HUDEP-2 (cell line): ENCODE data around the gene TMEM38A.
"Not testable (repeated sequence)": the region's sequence is repeated elsewhere in the genome, so short reads cannot be mapped to it uniquely, and the experiment has no call there.

Experiments used
- DNase-seq, 76 experiments: peaks; one replicate each; lab custom pipeline; 2025; ENCODE audit not compliant: unreplicated experiment in 76 of 76; lab: John Stamatoyannopoulos, UW

TMEM38A gene

DNA sequence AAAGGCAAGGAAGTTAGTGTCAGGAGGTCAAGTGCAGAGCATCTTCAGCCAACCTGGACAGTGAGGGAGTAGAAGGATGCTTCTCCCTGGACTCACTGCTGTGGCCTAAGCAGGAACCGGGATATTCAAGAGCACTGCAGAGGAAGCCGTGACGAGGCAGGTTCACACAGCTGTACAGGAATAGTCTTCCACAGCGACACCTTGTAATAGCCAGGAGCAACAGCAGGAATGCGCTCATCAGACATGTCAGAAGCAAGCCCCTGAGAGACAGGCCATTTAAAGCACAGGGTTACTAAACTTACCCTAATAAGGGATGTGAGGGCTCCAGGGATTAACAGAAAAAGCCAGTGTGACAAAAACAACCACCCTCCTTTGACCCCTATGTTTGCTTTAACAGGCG is 29.5 kb upstream of the TMEM38A start:
- no peak for DNase-seq

DNA sequence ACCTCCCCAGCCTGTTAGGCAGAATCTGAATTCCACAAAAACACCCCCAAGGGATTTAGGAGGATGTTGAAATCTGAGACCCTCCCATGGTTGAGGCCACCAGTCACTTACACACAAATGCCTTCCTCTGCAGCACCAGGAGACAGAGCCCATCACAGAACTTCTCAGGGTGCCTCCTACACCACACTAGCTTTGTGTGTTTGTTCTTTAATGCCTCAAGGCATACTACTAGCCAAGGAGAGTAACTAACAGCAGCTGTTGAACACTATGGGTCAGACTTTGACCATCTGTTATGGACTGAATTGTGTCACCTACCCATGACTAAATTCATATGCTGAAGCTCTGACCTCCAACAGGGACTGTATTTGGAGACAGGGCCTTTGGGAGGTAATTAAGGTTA is 23.4 kb upstream of the TMEM38A start:
- no peak for DNase-seq

DNA sequence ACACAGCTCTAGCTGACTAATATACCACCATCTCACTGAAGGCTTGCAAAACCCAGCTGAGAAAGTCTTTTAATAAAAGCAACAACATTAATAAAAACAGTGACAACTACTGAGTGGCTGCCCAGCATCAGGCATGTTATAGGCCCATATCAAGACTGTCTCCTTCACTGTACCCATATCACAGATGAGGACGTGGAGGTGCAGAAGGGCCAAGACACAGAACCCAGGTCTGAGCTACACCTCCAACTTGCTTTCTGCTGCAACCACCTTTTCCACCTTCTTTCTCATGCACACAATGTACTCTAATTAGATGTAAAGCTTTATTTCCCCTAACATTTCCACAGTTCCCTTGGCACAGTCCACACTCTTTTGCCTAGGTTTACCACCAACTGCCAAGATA is 22.3 kb upstream of the TMEM38A start:
- DNase-seq = no peak

DNA sequence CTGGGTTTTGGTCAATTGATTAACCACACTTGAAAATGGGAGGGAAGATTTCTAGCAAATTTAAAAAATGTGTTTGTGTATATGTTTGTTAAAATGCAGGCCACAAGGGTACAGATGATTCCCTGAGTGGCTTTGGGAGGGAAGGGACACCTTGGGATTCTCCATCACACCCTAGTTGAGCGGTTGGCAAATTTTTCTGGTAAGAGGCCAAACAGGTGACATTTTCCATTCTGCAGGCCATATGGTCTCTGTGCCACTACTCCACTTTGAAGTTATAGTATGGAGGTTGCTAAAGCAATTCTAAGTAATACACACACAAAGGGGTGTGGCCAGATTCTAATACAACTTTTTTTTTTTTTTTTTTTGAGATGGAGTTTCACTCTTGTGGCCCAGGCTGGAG is 20.0 kb upstream of the TMEM38A start:
- no peak for DNase-seq

DNA sequence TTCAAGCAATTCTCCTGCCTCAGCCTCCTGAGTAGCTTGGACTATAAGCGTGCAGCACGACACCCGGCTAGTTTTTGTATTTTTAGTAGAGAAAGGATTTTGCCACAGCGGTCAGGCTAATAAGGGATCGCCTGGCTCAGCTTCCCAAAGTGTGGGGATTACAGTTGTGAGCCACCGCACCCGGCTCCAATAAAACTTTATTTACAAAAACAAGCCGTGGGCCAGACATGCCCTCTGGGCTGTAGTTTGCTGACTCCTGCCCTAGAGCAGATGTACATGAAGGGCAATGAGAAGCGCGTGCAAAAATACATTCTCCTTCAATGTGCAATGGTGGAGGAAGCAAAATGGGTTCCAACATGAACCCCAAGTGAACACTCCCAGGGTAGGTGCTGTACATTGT is 19.2 kb upstream of the TMEM38A start:
- no peak for DNase-seq

DNA sequence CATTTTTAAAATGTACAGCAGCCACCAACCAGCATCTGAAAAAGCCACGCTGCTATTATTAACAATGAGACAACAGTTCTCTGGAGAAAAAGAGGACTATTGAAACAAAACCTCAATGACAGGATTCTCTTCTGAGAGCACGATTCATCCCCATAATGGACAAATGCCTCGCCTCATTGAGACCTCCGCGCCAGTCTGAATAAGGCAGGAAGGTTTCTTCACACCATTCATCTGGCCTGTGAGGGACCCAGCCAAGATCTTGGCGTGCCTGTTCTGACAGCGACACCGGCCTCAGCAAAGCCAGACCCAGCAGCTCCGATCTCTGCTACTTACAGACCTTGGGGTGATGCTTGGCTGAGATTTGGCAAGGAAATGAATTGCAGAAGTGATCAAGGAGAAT is 15.8 kb upstream of the TMEM38A start:
- no peak for DNase-seq

DNA sequence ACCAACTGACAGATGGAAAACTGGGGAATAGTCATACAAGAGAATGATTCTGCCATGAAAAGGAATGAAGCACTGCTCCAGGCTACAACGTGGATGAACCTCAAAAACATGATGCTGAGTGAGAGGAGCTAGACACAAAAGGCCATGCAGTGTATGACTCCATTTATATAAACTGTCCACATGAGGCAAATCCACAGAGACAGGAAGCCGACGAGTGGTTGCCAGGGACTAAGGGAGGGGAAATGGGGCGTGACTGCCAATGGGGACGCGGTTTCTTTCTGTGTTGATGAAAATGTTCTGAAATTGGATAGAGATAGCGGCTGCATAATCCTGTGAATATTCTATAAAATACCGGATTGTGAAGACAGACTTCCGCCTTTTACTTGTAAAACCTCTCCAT is 11.2 kb upstream of the TMEM38A start:
- no peak for DNase-seq

DNA sequence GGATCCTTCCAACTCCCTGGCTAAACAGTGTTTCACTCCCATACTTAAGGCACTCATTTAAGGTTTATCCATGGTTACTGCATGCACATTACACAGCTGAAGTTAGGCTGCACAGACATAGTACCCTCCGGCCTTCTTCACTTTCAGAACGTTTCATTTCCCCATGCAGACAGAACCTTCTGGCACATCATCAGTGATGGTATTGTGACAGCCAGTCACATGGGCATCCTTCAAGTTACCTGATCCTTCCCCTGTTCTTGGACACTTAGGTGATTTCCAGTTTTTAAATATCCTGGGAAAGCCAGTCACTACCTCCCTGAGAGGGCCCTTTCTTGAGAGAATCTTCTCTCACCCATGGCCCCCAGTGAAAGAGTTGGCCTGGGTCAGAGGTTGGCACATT is 10.1 kb upstream of the TMEM38A start:
- no peak for DNase-seq

DNA sequence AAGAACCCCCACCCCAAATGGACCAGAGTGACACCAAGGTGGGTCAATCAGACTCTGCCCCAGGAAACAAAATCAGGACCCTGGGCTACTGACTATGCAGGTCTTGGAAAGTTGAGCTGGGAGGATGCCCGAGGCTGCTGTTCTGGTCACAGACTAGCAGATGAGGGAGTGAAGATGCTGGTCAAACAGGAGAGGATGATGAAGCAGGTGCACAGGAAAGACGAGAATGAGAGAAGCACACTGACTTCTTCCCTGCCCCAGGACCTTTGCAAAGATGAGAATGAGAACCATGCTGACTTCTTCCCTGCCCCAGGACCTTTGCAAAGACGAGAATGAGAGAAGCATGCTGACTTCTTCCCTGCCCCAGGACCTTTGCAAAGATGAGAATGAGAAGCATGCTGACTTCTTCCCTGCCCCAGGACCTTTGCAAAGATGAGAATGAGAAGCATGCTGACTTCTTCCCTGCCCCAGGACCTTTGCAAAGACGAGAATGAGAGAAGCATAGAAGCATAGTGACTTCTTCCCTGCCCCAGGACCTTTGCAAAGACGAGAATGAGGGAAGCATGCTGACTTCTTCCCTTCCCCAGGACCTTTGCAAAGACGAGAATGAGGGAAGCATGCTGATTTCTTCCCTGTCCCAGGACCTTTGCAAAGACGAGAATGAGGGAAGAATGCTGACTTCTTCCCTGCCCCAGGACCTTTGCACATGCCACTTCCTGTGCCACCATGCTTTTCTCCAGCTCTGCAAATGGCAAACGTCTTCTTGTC is 9.3 kb upstream of the TMEM38A start:
- DNase-seq = not testable (repeated sequence)

DNA sequence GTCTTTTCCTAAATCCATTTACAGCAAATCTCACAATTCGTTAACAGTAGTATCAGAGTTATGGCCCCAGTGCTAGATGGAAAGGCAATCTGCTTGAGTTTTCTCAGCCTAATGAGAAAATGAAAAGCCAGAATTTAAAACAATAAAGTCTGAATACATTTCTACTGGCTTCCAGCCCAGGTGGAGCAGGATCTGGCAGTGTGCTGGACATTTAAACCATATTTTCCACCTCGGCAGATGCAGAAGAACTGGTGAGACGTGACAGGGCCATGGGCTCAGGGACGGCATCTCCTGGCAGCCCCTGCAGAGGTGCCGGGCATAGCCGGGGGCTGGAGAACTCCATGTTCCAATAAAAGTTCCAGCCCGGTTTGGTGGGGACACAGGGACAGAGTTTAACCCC is 8.1 kb upstream of the TMEM38A start:
- no peak for DNase-seq

DNA sequence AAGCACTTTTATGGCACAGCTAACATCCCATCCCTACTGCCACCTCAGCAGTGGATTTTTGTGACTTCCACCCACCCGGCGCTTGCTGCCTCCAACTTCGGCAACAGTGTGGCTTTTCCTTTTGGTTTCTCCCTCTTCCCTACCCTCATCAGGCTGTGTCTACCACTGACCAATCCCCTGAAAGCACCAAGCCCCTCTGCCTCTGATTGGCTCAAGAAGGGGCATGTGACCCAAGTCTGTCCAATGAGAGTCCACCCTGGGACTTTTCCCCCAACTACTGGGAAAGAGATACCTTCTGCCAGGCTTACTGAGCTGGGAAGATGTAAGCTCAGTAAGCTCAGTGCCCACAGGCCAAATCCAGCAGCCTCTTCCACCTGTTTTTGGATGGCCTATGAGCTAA is 6.8 kb upstream of the TMEM38A start:
- DNase-seq = no peak

DNA sequence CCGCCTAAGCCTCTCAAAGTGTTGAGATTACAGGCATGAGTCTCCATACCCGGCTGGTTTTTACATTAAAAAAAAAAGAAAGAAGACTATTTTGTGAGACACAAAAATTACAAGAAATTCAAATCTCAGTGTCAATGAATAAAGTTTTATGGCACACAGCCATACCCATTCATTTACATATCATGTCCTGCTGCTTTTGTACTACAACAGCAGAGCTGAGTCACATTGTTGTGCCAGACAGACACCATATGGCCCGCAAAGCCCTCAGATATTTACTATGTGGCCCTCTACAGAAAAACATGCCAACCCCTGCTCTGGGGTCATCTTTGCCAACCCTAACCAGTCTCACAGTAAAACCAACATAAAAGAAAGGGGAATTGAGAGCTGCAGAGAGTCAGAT is 6.3 kb upstream of the TMEM38A start:
- no peak for DNase-seq

DNA sequence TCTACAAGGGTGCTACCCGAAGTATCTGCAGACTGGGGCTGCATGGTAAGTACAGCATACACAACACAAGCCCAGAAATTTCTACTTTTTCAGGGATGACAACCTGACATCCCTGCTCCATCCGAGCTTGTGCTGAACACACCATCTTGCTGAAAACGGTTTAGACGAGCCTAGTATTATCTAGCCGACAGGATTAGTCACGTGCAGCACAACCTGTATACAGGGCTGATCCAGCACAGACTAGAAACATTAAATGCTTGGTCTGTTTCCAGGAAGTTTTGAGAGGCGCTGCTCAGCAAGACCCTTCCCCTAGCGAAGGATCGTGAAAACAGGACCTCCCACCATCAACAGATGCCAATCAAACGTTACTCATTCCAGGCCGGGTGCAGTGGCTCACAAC is 5.2 kb upstream of the TMEM38A start:
- no peak for DNase-seq

DNA sequence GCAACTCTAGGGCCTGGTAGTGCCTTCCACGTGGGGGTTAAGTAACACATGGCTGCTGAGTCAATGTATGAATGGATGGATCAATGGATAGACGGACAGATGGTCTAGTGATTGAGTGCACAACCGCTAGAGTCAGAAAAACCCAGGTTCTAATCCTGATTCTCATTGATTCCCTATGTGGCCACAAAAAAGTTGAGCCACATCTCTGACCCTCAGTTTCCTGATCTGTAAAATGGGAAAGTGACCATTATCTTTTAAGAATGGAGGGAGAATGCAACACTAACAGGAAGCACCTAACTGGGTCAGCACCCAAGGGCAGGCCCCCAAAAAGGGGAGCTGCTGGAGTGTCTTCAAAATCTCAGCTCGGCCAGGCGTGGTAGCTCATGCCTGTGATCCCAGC is 3.6 kb upstream of the TMEM38A start:
- no peak for DNase-seq

DNA sequence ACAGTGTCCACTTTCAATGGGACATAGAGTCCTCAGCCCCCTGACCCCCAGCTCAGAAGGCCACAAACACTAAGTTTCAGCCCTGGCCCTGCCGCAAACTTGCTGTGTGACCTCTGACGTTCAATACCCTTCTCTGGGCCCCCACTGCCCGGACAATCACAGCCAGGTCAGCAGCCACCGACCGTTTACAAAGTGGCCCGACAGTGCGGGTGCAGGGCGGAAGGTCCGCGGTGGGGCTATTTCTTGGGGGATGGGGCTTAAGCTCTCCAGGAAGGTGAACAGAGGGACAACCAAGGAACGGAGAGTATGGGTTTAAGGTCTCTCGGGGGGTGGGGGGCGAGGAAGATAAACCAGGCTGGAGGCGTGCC is 1.5 kb upstream of the TMEM38A start:
- no peak for DNase-seq

DNA sequence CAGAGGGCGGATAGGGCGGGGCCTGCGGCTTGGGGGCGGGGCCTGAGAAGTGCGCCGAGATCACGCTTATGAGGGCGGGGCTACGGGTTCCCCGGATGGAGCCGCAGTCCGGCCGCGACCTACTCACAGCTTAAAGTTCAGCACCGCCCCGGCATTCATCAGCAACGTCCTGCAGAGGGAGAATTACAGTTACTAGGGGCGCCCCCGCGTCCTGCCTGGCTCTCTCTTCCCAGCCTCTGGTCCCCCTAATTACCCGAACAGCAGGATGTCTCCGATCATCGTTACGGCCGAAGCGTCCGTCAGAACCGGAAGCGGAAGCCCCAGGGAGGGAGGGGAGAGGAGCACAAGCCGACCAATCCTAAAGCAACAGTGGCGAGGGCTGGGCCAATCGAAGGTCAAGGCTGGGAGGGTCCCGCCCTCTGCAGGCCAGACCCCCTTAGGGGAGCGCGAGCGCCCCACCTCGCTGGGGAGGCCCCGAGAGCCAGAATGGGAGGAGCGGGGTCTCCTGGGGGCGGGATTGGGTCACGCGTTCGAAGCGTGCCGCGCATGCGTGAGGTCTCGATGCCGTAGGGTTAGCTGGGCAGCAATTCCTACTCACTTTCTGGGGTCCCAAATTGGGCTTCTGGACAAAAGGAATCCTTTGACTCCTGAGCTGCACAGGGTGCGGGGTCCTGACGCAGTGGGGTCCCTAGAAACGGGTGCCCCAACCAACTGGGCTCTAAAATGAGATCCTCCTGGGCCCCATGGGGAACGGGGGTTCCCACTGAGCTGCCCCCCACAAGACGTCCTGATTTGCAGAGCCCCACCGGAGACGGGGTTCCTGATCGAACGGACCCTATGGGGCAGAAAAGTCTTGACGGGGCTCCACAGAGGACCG is 869 bp upstream of the TMEM38A start, which contains the start of gene SMIM7:
TSS of gene SMIM7 (minus strand) at position 313 of the 877 bp plus-strand sequence. CDS start at position 279, 34 bp downstream.
- DNase-seq = peak; percentile 86 to 100 (median 100)

DNA sequence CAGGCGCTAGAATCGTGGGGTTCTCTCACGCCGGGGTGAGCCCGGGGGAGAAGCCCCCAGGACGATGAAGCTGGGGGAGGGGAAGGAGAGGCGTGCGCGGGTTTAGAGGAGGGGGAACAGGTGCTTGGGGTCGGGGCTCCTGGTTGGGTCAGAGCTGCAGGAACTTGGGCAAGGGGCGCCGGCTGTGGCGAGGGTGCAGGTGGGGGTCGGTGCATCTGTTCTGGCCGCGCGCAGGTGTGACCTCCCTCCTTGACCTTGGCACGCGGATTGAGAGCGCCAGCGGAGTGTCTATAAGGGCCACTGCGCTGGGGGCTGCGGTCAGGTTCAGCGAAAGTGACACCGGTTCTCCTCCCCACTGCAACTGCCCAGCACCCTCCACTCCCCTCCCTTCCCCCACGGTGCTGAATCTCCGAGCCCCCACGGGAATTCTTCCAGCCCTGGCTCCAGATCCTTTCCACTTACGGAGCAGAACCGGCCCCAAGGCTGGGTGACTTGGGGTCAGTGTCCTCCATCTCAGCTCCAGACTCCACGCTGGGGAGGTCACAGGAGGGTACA is 618 bp downstream of the TMEM38A start:
- DNase-seq = peak in 4 of 76 experiments; percentile 14 to 20 (median 18)

DNA sequence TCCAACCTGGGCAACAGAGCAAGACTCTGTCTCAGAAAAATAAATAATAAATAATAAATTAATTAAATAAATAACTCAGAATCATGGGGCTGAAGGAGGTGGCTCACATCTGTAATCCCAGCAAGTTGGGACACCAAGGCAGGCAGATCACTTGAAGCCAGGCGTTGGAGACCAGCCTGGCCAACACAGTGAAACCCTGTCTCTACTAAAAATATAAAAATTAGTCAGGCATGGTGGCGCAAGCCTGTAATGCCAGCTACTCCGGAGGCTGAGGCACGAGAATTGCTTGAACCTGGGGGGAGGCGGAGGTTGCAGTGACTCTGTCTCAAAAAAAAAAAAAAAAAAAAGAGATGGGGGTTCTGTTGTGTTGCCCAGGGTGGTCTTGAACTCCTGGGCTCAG is 7.2 kb downstream of the TMEM38A start:
- DNase-seq = no peak

DNA sequence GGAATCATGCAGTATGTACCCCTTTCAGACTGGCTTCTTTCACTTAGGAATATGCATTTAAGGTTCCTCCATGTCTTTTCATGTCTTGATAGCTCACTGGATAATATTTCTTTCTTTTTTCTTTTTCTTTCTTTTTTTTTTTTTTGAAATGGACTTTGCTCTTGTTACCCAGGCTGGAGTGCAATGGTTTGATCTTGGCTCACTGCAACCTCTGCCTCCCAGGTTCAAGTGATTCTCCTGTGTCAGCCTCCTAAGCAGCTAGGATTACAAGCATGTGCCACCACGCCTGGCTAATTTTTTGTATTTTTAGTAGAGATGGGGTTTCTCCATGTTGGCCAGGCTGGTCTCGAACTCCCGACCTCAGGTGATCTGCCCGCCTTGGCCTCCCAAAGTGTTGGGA is 7.8 kb downstream of the TMEM38A start:
- DNase-seq = not testable (repeated sequence)

DNA sequence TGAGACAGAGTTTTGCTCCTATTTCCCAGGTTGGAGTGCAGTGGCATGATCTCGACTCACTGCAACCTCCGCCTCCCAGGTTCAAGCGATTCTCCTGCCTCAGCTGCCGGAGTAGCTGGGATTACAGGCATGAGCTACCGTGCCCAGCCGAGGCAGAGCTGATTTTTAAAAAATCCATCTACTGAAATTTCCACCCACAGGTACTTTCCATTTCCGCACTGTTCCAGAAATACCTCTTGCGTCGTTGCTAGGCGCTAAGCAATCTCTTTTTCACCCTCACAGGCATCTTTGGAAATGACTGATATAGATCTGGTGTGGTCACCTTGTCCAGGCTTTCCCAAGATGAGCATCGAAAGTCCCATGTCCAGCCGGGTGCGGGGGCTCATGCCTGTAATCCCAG is 9.4 kb downstream of the TMEM38A start:
- no peak for DNase-seq

DNA sequence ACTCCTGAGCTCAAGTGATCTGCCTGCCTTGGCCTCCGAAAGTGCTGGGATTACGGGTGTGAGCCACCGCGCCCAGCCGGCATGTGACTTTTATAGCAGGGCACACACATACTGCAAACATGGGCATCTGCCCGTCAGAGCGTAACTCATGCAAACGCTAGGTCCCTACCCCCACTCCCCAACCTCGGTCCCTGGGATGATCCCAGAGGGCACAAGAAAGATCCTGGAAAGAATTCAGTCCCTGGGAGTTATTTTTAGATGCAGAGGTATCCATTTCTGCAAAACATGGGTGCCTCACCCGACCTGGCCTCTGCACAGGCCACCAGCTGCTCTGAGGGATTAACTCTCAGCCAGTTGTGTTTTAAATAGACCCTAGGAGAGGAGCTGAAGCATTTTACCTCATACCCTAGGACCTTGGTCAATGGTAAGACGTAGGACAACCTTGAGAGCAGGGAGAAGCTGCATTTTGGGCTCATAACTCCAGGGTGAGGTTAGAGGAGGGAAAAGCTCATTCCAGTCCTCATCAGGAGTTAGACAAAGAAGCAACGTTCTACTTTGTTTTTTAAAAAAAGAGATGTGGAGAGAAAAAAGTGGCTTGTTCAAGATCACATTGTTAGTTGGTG is 10.8 kb downstream of the TMEM38A start:
- DNase-seq = no peak
